ENCODE data around the gene KCTD6.

- no peak for TF ChIP-seq POLR2A (IDR thresholded peaks at IDR 0.05)
- no peak for TF ChIP-seq CTCF (IDR thresholded peaks at IDR 0.05 in 4 of 5, conservative IDR thresholded peaks at IDR 0.05 in 1 of 5)
Observed at GRCh38 chr3:58473275-58473674, 18.6 kb upstream of the KCTD6 start.
